BE2C (cell line): ENCODE data around the gene GPC3.

ENCODE experiments used
- DNase-seq: peaks from one replicate; pipeline ENCODE4 v3.0.0-alpha.2; 2020
- H3K27me3 ChIP-seq: fragments of 250-450 bp; sonication (Bioruptor Pico); 2 replicates; pipeline ENCODE4 v1.5.1; 2020; ENCODE audit warnings: mild to moderate bottlenecking
- H3K36me3 ChIP-seq: fragments of 250-450 bp; sonication (Bioruptor Pico); 2 replicates; pipeline ENCODE4 v1.5.1; 2020; ENCODE audit warnings: mild to moderate bottlenecking
- H3K4me1 ChIP-seq: fragments of 250-450 bp; sonication (Bioruptor Pico); 2 replicates; pipeline ENCODE4 v1.5.1; 2020
- H3K4me3 ChIP-seq: 2 replicates; pipeline ENCODE4 v1.5.1; 2011; ENCODE audit warnings: low read depth, low read length
- H3K9me3 ChIP-seq: fragments of 250-450 bp; sonication (Bioruptor Pico); 2 replicates; pipeline ENCODE4 v1.5.1; 2020
- TF ChIP-seq, protein P1 (sequence below): IDR thresholded peaks from 2 replicates; pipeline ENCODE4 v1.5.1; 2012; ENCODE audit warnings: mild to moderate bottlenecking, low read depth, low read length

Gene GPC3

DNA sequence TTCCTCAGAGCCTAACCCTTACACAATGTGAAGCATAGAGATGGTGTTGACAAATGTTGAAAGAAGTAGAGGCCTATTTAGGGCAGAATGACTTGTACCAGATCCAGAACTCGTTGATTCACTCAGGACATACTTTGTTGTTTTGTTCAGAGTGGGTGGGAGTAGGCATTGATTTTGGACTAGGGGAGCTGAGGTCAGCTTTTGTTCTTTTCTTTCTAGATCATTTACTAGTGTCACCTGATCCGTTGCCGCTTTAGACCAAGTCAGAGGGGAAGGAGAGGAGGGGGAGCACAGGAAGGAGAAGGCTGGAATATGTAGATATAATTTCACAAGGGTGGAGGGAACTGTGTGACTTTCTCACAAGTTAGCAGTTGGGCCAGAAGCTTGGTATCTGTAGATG, 287.7 kb downstream of the GPC3 start:
- H3K27me3 ChIP-seq: no peaks in the 10 kb centered on the region
- no peak for DNase-seq
- H3K4me1 ChIP-seq: no peaks in the 10 kb centered on the region

DNA sequence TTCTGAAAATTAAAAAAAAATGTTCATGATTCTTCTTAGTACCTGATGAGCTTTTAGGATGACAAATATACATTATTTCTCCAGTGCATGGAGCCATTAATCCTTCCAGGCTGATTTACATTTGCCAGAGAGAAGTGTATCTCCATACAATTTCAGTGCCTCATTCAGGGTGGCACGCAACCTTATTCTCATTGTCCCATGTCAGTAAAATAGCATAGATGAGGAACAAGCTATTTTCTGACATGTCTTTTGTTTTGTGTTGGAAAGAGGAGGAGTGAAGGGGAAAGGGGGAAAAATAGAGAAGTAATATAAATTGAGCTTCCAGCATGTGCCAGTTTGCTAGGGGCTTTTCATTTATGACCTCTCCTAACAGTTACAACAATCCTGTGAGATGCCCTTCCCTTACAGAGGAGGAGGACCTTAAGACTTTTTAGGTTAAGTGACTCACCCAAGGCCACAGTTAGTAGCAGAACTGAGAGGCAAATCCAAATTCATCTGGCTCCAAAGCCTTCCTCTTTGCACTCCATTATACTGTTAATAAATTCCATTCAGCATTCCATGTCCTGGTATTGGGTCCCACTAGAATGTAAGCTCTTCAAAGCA, 295.3 kb downstream of the GPC3 start:
- DNase-seq: no peak
- TF ChIP-seq, protein P1, sequence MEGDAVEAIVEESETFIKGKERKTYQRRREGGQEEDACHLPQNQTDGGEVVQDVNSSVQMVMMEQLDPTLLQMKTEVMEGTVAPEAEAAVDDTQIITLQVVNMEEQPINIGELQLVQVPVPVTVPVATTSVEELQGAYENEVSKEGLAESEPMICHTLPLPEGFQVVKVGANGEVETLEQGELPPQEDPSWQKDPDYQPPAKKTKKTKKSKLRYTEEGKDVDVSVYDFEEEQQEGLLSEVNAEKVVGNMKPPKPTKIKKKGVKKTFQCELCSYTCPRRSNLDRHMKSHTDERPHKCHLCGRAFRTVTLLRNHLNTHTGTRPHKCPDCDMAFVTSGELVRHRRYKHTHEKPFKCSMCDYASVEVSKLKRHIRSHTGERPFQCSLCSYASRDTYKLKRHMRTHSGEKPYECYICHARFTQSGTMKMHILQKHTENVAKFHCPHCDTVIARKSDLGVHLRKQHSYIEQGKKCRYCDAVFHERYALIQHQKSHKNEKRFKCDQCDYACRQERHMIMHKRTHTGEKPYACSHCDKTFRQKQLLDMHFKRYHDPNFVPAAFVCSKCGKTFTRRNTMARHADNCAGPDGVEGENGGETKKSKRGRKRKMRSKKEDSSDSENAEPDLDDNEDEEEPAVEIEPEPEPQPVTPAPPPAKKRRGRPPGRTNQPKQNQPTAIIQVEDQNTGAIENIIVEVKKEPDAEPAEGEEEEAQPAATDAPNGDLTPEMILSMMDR: no peak
- Histone ChIP-seq H3K4me1 (no peaks in the 10 kb centered on the region), H3K9me3 (no peaks in the 10 kb centered on the region), H3K36me3 (no peaks in the 10 kb centered on the region), H3K4me3 (no peak overlapping the region), H3K27me3 (no peaks in the 10 kb centered on the region)

More for the DNA sequence above, 287.7 kb downstream of the GPC3 start:
- TF ChIP-seq, protein P1: no peak
- H3K9me3 ChIP-seq: no peaks in the 10 kb centered on the region
- no peak overlapping the region for H3K4me3 ChIP-seq
- no peaks in the 10 kb centered on the region for H3K36me3 ChIP-seq

DNA sequence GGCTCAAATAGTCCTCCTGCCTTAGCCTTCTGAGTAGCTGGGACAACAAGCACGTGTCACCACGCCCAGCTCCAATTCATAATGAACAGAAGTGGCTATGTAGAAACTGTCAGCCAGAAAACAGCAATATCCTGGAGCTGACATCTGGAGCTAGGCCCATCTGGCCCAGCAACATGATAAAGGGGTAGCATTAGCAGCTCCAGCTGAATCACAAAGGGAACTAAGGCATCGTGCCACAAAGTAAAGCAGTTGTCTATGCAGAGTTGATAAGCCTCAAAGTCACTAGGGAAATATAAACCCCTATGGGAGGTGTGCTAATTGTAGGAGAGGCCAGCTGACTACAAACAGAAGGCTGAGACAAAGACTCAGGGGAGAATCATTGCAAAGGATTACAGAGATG, 299.6 kb downstream of the GPC3 start:
- Histone ChIP-seq H3K4me3 (no peak overlapping the region), H3K36me3 (no peaks in the 10 kb centered on the region), H3K4me1 (no peaks in the 10 kb centered on the region), H3K9me3 (no peaks in the 10 kb centered on the region), H3K27me3 (no peaks in the 10 kb centered on the region)
- peak; percentile 46 for DNase-seq
- TF ChIP-seq, protein P1: no peak

DNA sequence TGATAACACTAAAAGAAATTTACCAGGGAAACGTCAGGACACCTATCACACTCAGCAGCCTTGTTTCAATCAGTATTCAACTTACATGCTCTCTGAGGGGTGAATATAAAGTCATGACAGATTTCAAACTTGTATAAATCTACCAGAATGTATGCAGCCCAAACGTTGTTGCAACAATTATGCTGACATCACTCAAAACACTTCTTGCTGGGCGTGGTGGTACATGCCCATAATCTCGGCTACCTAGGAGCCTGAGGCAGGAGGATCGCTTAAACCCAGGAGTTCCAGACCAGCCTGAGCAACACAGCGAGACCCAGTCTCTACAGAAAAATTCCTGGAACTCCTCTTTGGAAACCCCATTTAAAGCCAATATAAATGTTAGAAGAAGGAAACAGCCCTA, 303.5 kb downstream of the GPC3 start:
- no peaks in the 10 kb centered on the region for H3K27me3 ChIP-seq
- H3K4me1 ChIP-seq: no peaks in the 10 kb centered on the region
- H3K36me3 ChIP-seq: no peaks in the 10 kb centered on the region
- no peak overlapping the region for H3K4me3 ChIP-seq
- TF ChIP-seq, protein P1: no peak
- no peaks in the 10 kb centered on the region for H3K9me3 ChIP-seq
- no peak for DNase-seq

DNA sequence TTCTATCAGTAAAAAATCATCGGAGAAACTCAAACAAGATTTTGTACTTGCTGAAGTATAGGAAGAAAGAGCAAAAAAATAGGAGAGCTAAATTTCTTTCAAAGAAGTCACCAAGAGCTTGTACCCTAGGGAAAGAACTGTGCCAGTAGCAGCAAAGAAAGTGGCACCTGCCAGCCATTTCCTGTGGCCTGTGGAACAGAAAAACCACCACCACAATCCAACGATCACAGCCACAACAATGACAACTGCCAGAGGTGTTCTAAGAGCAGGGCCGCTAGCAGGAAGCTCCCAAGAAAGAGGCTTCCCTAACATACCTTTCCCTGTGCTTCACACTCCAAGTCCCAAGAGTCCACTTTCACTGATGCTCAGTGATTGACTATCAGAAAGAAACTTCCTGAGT, 304.0 kb downstream of the GPC3 start:
- DNase-seq: no peak
- H3K9me3 ChIP-seq: no peaks in the 10 kb centered on the region
- H3K36me3 ChIP-seq: no peaks in the 10 kb centered on the region
- H3K4me1 ChIP-seq: no peaks in the 10 kb centered on the region
- TF ChIP-seq, protein P1: no peak
- H3K4me3 ChIP-seq: no peak overlapping the region
- no peaks in the 10 kb centered on the region for H3K27me3 ChIP-seq

DNA sequence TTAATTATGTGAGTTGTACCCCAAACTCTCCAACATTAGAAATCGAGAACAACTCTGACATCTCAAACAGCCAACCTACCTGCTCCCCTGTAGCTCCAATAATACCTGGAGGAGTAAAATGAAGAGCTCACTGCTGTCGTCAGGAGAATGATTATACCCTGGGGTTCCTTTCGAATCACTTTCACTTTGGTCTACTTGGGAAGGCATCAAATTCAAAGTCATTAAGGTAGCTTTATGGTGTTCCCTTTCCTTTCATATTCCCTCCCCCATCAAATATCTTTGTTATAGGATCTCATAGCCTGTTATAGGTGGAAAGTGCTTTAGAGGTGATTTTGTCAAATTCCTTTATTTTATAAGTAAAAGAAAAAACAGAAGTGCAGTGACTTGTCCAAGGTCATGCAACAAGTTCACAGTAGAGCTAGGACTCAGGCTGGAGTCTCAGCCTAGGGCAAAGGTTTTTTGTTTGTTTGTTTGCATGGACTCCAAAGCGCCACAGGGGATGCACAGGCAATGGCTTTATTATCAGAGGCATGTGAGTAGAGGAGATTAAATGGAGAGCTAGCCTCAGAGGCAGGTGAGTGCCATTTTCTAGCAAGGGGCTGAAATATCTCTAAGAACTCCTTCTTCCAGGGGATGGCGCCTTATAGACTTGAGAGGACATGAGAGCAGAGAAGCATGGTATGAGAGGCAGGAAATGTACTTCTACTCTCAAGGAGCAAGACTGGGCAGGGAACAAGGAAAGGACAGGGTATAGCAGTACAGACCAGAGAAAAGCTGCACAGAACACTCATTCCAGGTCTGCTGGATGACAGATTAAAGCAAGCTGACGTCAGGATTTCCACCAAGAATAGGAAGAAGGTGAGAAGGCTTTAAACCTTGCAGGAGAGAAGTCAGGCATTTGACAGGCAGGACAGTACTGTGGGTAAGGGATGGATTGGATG, 308.0 kb downstream of the GPC3 start:
- Histone ChIP-seq H3K27me3 (no peaks in the 10 kb centered on the region), H3K4me3 (no peak overlapping the region), H3K36me3 (no peaks in the 10 kb centered on the region), H3K9me3 (no peaks in the 10 kb centered on the region), H3K4me1 (no peaks in the 10 kb centered on the region)
- DNase-seq: no peak
- TF ChIP-seq, protein P1: no peak
